Endothelial cell of umbilical vein (primary cell): ENCODE results near the gene KIF17. TPM values are rescaled to one million over a fixed set of nuclear protein-coding genes. Genes with fewer than 3 reads are reported as not detected.

Experiments used
- BruUV-seq: library from RNA; stranded (reverse); fragments of 400-500 nt; replicated peaks from 2 replicates; lab custom pipeline; 2021; lab: Mats Ljungman, UMichigan
- CTCF ChIA-PET: fragments of 300-600, 350-600 bp; sonication (Branson Sonifier 250); formaldehyde crosslinking; loops from one replicate; lab custom pipeline; 2021; ENCODE audit warnings: antibody characterized with exemption, inconsistent platforms; lab: Charles Lee
- POLR2A ChIA-PET: fragments of 300-600, 350-600 bp; sonication (Branson Sonifier 250); formaldehyde crosslinking; loops from one replicate; lab custom pipeline; 2021; ENCODE audit warnings: antibody characterized with exemption, inconsistent platforms; lab: Charles Lee
- DNase-seq: peaks from one replicate; pipeline ENCODE4 v3.0.0-alpha.2; 2011; ENCODE audit warnings: low read depth, low spot score
- FAIRE-seq: peaks from 2 replicates; lab custom pipeline; 2011; peaks lifted over from hg19 to GRCh38; lab: Jason Lieb, UNC
- H2AFZ ChIP-seq: 2 replicates; pipeline ENCODE4 v1.6.0; 2012; ENCODE audit warnings: low read depth, low read length, control low read depth, inconsistent platforms
- H3K27ac ChIP-seq: 2 replicates; pipeline ENCODE4 v1.5.1; 2011; ENCODE audit warnings: low read depth, mild to moderate bottlenecking, control low read depth, low read length, moderate library complexity; ENCODE audit not compliant: insufficient read depth
- H3K27me3 ChIP-seq, 2 experiments: 2 replicates each; pipeline versions ENCODE4 v1.6.0 to v1.6.1; 2011; ENCODE audit warnings: low read length in 2 of 2, mixed read lengths in 1 of 2; ENCODE audit not compliant: control insufficient read depth in 2 of 2, insufficient read depth in 2 of 2
- H3K36me3 ChIP-seq, 2 experiments: 2 replicates in 1 of 2; 3 replicates in 1 of 2; pipeline ENCODE4 v1.5.1; 2011; ENCODE audit warnings: low read length in 2 of 2, mild to moderate bottlenecking in 1 of 2, moderate library complexity in 1 of 2; ENCODE audit not compliant: control insufficient read depth in 2 of 2, insufficient read depth in 2 of 2; ENCODE audit errors: extremely low read depth in 1 of 2
- H3K4me1 ChIP-seq: 3 replicates; pipeline ENCODE4 v1.5.1; 2011; ENCODE audit warnings: mild to moderate bottlenecking, low read length; ENCODE audit not compliant: control insufficient read depth, insufficient read depth; ENCODE audit errors: extremely low read depth
- H3K4me2 ChIP-seq: 2 replicates; pipeline ENCODE4 v1.6.1; 2011; ENCODE audit warnings: low read length, control low read depth, mixed read lengths; ENCODE audit not compliant: insufficient read depth
- H3K4me3 ChIP-seq, 3 experiments: fragments of 200-600 bp in 1 of 3; sonication (generic), shearing (Covaris generic) in 1 of 3; replicated peaks in 1 of 3; 2 replicates each; pipeline ENCODE4 v1.5.1; 2011 to 2016; ENCODE audit warnings: control low read depth in 3 of 3, low read length in 3 of 3, mild to moderate bottlenecking in 2 of 3, inconsistent platforms in 1 of 3, low read depth in 1 of 3, moderate library complexity in 1 of 3; ENCODE audit not compliant: insufficient read depth in 1 of 3
- H3K79me2 ChIP-seq: 2 replicates; pipeline ENCODE4 v1.6.0; 2012; ENCODE audit warnings: low read length, inconsistent platforms; ENCODE audit not compliant: control insufficient read depth, insufficient read depth
- H3K9ac ChIP-seq: replicated peaks from 2 replicates; pipeline ENCODE3; 2011; ENCODE audit warnings: low read length, control low read depth; ENCODE audit not compliant: insufficient read depth; ENCODE audit errors: extremely low read depth
- H3K9me1 ChIP-seq: replicated peaks from 3 replicates; pipeline ENCODE4 v1.6.0; 2011; ENCODE audit warnings: mild to moderate bottlenecking, low read length; ENCODE audit not compliant: control insufficient read depth, insufficient read depth; ENCODE audit errors: extremely low read depth
- H3K9me3 ChIP-seq: replicated peaks from 2 replicates; pipeline ENCODE4 v1.5.1; 2012; ENCODE audit warnings: low read length, inconsistent platforms; ENCODE audit not compliant: control insufficient read depth, insufficient read depth
- H4K20me1 ChIP-seq: replicated peaks from 2 replicates; pipeline ENCODE3; 2011; ENCODE audit warnings: mild to moderate bottlenecking, low read length; ENCODE audit not compliant: control insufficient read depth, insufficient read depth; ENCODE audit errors: extremely low read depth
- EZH2 ChIP-seq: IDR thresholded peaks from 2 replicates; pipeline ENCODE4 v1.6.1; 2012; ENCODE audit warnings: borderline replicate concordance, low read depth, mild to moderate bottlenecking, moderate library complexity, low read length, inconsistent platforms; ENCODE audit not compliant: severe bottlenecking
- FOS ChIP-seq: IDR thresholded peaks from 2 replicates; pipeline ENCODE4 v1.6.1; 2011; ENCODE audit warnings: mild to moderate bottlenecking, low read length, moderate library complexity, borderline replicate concordance; ENCODE audit not compliant: insufficient read depth
- GATA2 ChIP-seq: IDR thresholded peaks from 2 replicates; pipeline ENCODE4 v1.7.0; 2011; ENCODE audit warnings: low read depth, mild to moderate bottlenecking, moderate library complexity, mixed read lengths, low read length; ENCODE audit not compliant: insufficient read length, insufficient read depth
- JUN ChIP-seq: IDR thresholded peaks from 2 replicates; pipeline ENCODE4 v1.6.1; 2011; ENCODE audit warnings: borderline replicate concordance, low read depth; ENCODE audit not compliant: insufficient read length, insufficient read depth
- MYC ChIP-seq: IDR thresholded peaks from one replicate; pipeline ENCODE4 v1.6.1; 2011; ENCODE audit warnings: mild to moderate bottlenecking, low read depth, low read length
- POLR2A ChIP-seq: IDR thresholded peaks from 2 replicates; pipeline ENCODE4 v1.6.1; 2012; ENCODE audit warnings: low read depth, mild to moderate bottlenecking, control low read depth, low read length
- POLR2AphosphoS5 ChIP-seq: IDR thresholded peaks from 2 replicates; pipeline ENCODE4 v1.6.1; 2012; ENCODE audit warnings: low read depth, mild to moderate bottlenecking, control low read depth, low read length, moderate library complexity; ENCODE audit not compliant: insufficient read depth
- dilution Hi-C: fragments of 300-500 bp; cut with MboI; formaldehyde crosslinking; loops from one replicate; pipeline ENCODE4 v1.15.0; 2019; ENCODE audit warnings: low sequenced_read_pairs; ENCODE audit not compliant: extremely low pct_ligation_motif_present
- intact Hi-C: fragments of 100-400 bp; cut with micrococcal nuclease; formaldehyde crosslinking; loops from one replicate; pipeline ENCODE4 v1.10.0; 2022
- polyA plus RNA-seq, 4 experiments: library from polyadenylated mRNA; depleted of rRNA in 3 of 4; stranded (reverse) in 3 of 4; unstranded in 1 of 4; fragments of >200 nt; gene quantifications; 2 replicates each; pipeline versions ENCODE4 v1.2.1 to v1.2.3, GENCODE V29; 2011 to 2012; ENCODE audit warnings: missing spikeins in 1 of 4
- total RNA-seq: library from RNA; stranded (reverse); gene quantifications from 2 replicates; pipeline ENCODE4 v1.2.3, GENCODE V29; 2021
- TF ChIP-seq, protein P1 (sequence below), 2 donors: IDR thresholded peaks; 1 replicate in 1 of 2; 2 replicates in 1 of 2; pipeline ENCODE4 v1.5.1; 2011; ENCODE audit warnings: low read length in 2 of 2, mild to moderate bottlenecking in 2 of 2, moderate library complexity in 2 of 2, control low read depth in 1 of 2, inconsistent platforms in 1 of 2, low read depth in 1 of 2; ENCODE audit not compliant: insufficient read depth in 1 of 2; ENCODE audit errors: extremely low read depth in 1 of 2
- TF ChIP-seq, protein P2 (sequence below): IDR thresholded peaks from 2 replicates; pipeline ENCODE4 v1.6.1; 2011; ENCODE audit not compliant: insufficient read depth, insufficient read length

Gene KIF17
- total and polyA plus RNA-seq, 2 donors (not counting 3 experiments of a cell fraction or from before 2014, with no cell fraction given): 1.1 to 1.5 TPM

- ChIA-PET POLR2A (no interaction called here), CTCF (interaction anchor here (1.9 kb wide), 1 partner anchor 469 kb away, joined by 5 read pairs; no protein-coding TSS in a partner anchor)
- Histone ChIP-seq H3K9ac (no peak overlapping the region), H3K9me1 (no peaks in the 10 kb centered on the region), H3K4me2 (no peak overlapping the region), H3K27me3 (peaks cover 6 to 16% of the 10 kb centered on the region in 2 experiments), H3K79me2 (no peaks in the 10 kb centered on the region), H2AFZ (no peak overlapping the region), H3K4me3 (no peak overlapping the region), H3K27ac (no peak overlapping the region), H3K4me1 (no peaks in the 10 kb centered on the region), H3K9me3 (no peaks in the 10 kb centered on the region), H4K20me1 (no peaks in the 10 kb centered on the region), H3K36me3 (no peaks in the 10 kb centered on the region)
- no TSS peak for BruUV-seq
- DNase-seq (no peak), FAIRE-seq (no peak)
- TF ChIP-seq EZH2 (no peak), MYC (no peak), POLR2A (no peak), POLR2AphosphoS5 (no peak), GATA2 (no peak), JUN (no peak), FOS (no peak)
- TF ChIP-seq, protein P1, sequence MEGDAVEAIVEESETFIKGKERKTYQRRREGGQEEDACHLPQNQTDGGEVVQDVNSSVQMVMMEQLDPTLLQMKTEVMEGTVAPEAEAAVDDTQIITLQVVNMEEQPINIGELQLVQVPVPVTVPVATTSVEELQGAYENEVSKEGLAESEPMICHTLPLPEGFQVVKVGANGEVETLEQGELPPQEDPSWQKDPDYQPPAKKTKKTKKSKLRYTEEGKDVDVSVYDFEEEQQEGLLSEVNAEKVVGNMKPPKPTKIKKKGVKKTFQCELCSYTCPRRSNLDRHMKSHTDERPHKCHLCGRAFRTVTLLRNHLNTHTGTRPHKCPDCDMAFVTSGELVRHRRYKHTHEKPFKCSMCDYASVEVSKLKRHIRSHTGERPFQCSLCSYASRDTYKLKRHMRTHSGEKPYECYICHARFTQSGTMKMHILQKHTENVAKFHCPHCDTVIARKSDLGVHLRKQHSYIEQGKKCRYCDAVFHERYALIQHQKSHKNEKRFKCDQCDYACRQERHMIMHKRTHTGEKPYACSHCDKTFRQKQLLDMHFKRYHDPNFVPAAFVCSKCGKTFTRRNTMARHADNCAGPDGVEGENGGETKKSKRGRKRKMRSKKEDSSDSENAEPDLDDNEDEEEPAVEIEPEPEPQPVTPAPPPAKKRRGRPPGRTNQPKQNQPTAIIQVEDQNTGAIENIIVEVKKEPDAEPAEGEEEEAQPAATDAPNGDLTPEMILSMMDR (IDR thresholded peaks at IDR 0.05; ENCODE audit: extremely low read depth in 1 of 2, insufficient read depth in 1 of 2, low read depth in 1 of 2, low read length in 2 of 2): no peak
- TF ChIP-seq, protein P2, sequence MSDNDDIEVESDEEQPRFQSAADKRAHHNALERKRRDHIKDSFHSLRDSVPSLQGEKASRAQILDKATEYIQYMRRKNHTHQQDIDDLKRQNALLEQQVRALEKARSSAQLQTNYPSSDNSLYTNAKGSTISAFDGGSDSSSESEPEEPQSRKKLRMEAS: no peak
- intact Hi-C loops (no loop called here), dilution Hi-C loops (no loop called here)
These were observed 8.5 kb upstream of the KIF17 start for GRCh38 chr1:20726118-20726911.
